Stimulated activated naive CD8-positive, alpha-beta T cell treated with anti-CD3 and anti-CD28 coated beads, Interleukin-15, amount 100 ng/mL, for 72 hours (primary cell): ENCODE data around the gene CELF4.
"Not testable (repeated sequence)": the region's sequence is repeated elsewhere in the genome, so short reads cannot be mapped to it uniquely, and the experiment has no call there.

Experiments used
- ATAC-seq: fragments of 150-1000 bp; cut with Tn5 transposase; 2 replicates; pipeline ENCODE4 v1.10.0; 2021; ENCODE audit warnings: mild to moderate bottlenecking, moderate library complexity
- DNase-seq, 2 donors: peaks; one replicate each; pipeline ENCODE4 v3.0.0; 2021 to 2022
- H3K27ac Mint-ChIP-seq, 2 donors: one replicate each; pipeline ENCODE4 v1.8.0; 2022; ENCODE audit warnings: mild to moderate bottlenecking in 2 of 2, mixed read lengths in 2 of 2, moderate library complexity in 2 of 2
- H3K27me3 Mint-ChIP-seq: one replicate; pipeline ENCODE4 v1.8.0; 2022; ENCODE audit warnings: mixed read lengths
- H3K4me1 Mint-ChIP-seq: one replicate; pipeline ENCODE4 v1.8.0; 2022; ENCODE audit warnings: mild to moderate bottlenecking, mixed read lengths
- H3K4me3 Mint-ChIP-seq, 2 donors: one replicate each; pipeline ENCODE4 v1.8.0; 2022; ENCODE audit warnings: mild to moderate bottlenecking in 2 of 2, mixed read lengths in 2 of 2, moderate library complexity in 1 of 2
- H3K9me3 Mint-ChIP-seq, 2 donors: one replicate each; pipeline ENCODE4 v1.8.0; 2022; ENCODE audit warnings: mixed read lengths in 2 of 2

The CELF4 gene

GRCh38 chr18:37368110-37368954 is 197.3 kb downstream of the CELF4 start:
- ATAC-seq (no peak), DNase-seq (no peak)
- Mint-ChIP-seq H3K27me3 (peaks cover 51% of the 10 kb centered on the region), H3K4me3 (no peak overlapping the region), H3K9me3 (no peaks in the 10 kb centered on the region), H3K27ac (no peak overlapping the region), H3K4me1 (no peaks in the 10 kb centered on the region)

GRCh38 chr18:37364237-37364636 is 201.4 kb downstream of the CELF4 start:
- ATAC-seq (no peak), DNase-seq (no peak)
- Mint-ChIP-seq H3K4me1 (no peaks in the 10 kb centered on the region), H3K27me3 (peaks cover 68% of the 10 kb centered on the region), H3K27ac (no peak overlapping the region), H3K9me3 (no peaks in the 10 kb centered on the region), H3K4me3 (no peak overlapping the region)

- Mint-ChIP-seq H3K4me3 (no peak overlapping the region), H3K9me3 (no peaks in the 10 kb centered on the region), H3K4me1 (no peaks in the 10 kb centered on the region), H3K27ac (no peak overlapping the region), H3K27me3 (peaks cover 55% of the 10 kb centered on the region)
- DNase-seq = no peak
- ATAC-seq = no peak
Measured at GRCh38 chr18:37362158-37362890, 203.3 kb downstream of the CELF4 start.

GRCh38 chr18:37361335-37362157 is 204.1 kb downstream of the CELF4 start:
- ATAC-seq (no peak), DNase-seq (no peak)
- Mint-ChIP-seq H3K4me3 (no peak overlapping the region), H3K4me1 (no peaks in the 10 kb centered on the region), H3K27me3 (peaks cover 47% of the 10 kb centered on the region), H3K27ac (no peak overlapping the region), H3K9me3 (no peaks in the 10 kb centered on the region)

GRCh38 chr18:37358061-37358460 is 207.5 kb downstream of the CELF4 start:
- ATAC-seq, H3K4me1 Mint-ChIP-seq, DNase-seq, H3K9me3 Mint-ChIP-seq, H3K27ac Mint-ChIP-seq, H3K4me3 Mint-ChIP-seq: not testable (repeated sequence)
- peaks cover 28% of the 10 kb centered on the region for H3K27me3 Mint-ChIP-seq

GRCh38 chr18:37355772-37356171 is 209.8 kb downstream of the CELF4 start:
- peaks cover 5% of the 10 kb centered on the region for H3K27me3 Mint-ChIP-seq
- H3K9me3 Mint-ChIP-seq = no peaks in the 10 kb centered on the region
- DNase-seq = no peak
- no peak overlapping the region for H3K4me3 Mint-ChIP-seq
- ATAC-seq = no peak
- H3K4me1 Mint-ChIP-seq = no peaks in the 10 kb centered on the region
- H3K27ac Mint-ChIP-seq = no peak overlapping the region

GRCh38 chr18:37351110-37351509 is 214.5 kb downstream of the CELF4 start:
- Mint-ChIP-seq H3K4me3 (no peak overlapping the region), H3K4me1 (no peaks in the 10 kb centered on the region), H3K9me3 (no peaks in the 10 kb centered on the region), H3K27ac (no peak overlapping the region), H3K27me3 (peaks cover 23% of the 10 kb centered on the region)
- no peak for DNase-seq
- no peak for ATAC-seq

- no peak overlapping the region for H3K27ac Mint-ChIP-seq
- H3K9me3 Mint-ChIP-seq = no peaks in the 10 kb centered on the region
- ATAC-seq (no peak), DNase-seq (no peak)
- H3K4me1 Mint-ChIP-seq = peaks cover 5% of the 10 kb centered on the region
- peaks cover 39% of the 10 kb centered on the region for H3K27me3 Mint-ChIP-seq
- H3K4me3 Mint-ChIP-seq = no peak overlapping the region
Measured at GRCh38 chr18:37348729-37349128, 216.9 kb downstream of the CELF4 start.

- no peak overlapping the region for H3K27ac Mint-ChIP-seq
- ATAC-seq (no peak), DNase-seq (no peak)
- no peaks in the 10 kb centered on the region for H3K9me3 Mint-ChIP-seq
- H3K4me3 Mint-ChIP-seq = no peak overlapping the region
- H3K27me3 Mint-ChIP-seq = peaks cover 46% of the 10 kb centered on the region
- H3K4me1 Mint-ChIP-seq = peaks cover 7% of the 10 kb centered on the region
Measured at GRCh38 chr18:37346048-37346447, 219.6 kb downstream of the CELF4 start.

- no peak for DNase-seq
- H3K4me3 Mint-ChIP-seq = no peak overlapping the region
- no peaks in the 10 kb centered on the region for H3K9me3 Mint-ChIP-seq
- ATAC-seq = peak; percentile 8
- no peak overlapping the region for H3K27ac Mint-ChIP-seq
- peaks cover 45% of the 10 kb centered on the region for H3K27me3 Mint-ChIP-seq
- H3K4me1 Mint-ChIP-seq = peaks cover 7% of the 10 kb centered on the region
Measured at GRCh38 chr18:37343542-37343851, 222.1 kb downstream of the CELF4 start.

- Mint-ChIP-seq H3K4me3 (no peak overlapping the region), H3K9me3 (no peaks in the 10 kb centered on the region), H3K4me1 (peaks cover 7% of the 10 kb centered on the region), H3K27ac (no peak overlapping the region), H3K27me3 (peaks cover 41% of the 10 kb centered on the region)
- ATAC-seq (no peak), DNase-seq (no peak)
Measured at GRCh38 chr18:37341473-37342086, 224.0 kb downstream of the CELF4 start.

- H3K4me1 Mint-ChIP-seq = peaks cover 7% of the 10 kb centered on the region
- H3K27me3 Mint-ChIP-seq = peaks cover 35% of the 10 kb centered on the region
- H3K27ac Mint-ChIP-seq = no peak overlapping the region
- DNase-seq (no peak), ATAC-seq (no peak)
- H3K9me3 Mint-ChIP-seq = no peaks in the 10 kb centered on the region
- no peak overlapping the region for H3K4me3 Mint-ChIP-seq
Measured at GRCh38 chr18:37341016-37341415, 224.6 kb downstream of the CELF4 start.

GRCh38 chr18:37339701-37340215 is 225.8 kb downstream of the CELF4 start:
- Mint-ChIP-seq H3K4me1 (peaks cover 7% of the 10 kb centered on the region), H3K9me3 (no peaks in the 10 kb centered on the region), H3K27ac (no peak overlapping the region), H3K4me3 (no peak overlapping the region), H3K27me3 (peaks cover 30% of the 10 kb centered on the region)
- no peak for DNase-seq
- ATAC-seq = no peak

- no peak overlapping the region for H3K4me3 Mint-ChIP-seq
- H3K27me3 Mint-ChIP-seq = peaks cover 16% of the 10 kb centered on the region
- H3K27ac Mint-ChIP-seq = no peak overlapping the region
Measured at GRCh38 chr18:37336568-37337285, 228.9 kb downstream of the CELF4 start.

GRCh38 chr18:37335409-37335736 is 230.2 kb downstream of the CELF4 start:
- no peak for ATAC-seq
- H3K27ac Mint-ChIP-seq = no peak overlapping the region

More at GRCh38 chr18:37336568-37337285, 228.9 kb downstream of the CELF4 start:
- DNase-seq (no peak), ATAC-seq (no peak)
- Mint-ChIP-seq H3K9me3 (no peaks in the 10 kb centered on the region), H3K4me1 (no peaks in the 10 kb centered on the region)

More at GRCh38 chr18:37335409-37335736, 230.2 kb downstream of the CELF4 start:
- Mint-ChIP-seq H3K9me3 (no peaks in the 10 kb centered on the region), H3K4me3 (no peak overlapping the region), H3K27me3 (peaks cover 8% of the 10 kb centered on the region), H3K4me1 (no peaks in the 10 kb centered on the region)
- DNase-seq = no peak
